HK-2 (cell line): ENCODE data around the gene LRTM1.

Experiments
- DNase-seq: peaks from one replicate; pipeline ENCODE4 v3.0.0-alpha.2; 2018; ENCODE audit not compliant: unreplicated experiment

Gene LRTM1

DNA sequence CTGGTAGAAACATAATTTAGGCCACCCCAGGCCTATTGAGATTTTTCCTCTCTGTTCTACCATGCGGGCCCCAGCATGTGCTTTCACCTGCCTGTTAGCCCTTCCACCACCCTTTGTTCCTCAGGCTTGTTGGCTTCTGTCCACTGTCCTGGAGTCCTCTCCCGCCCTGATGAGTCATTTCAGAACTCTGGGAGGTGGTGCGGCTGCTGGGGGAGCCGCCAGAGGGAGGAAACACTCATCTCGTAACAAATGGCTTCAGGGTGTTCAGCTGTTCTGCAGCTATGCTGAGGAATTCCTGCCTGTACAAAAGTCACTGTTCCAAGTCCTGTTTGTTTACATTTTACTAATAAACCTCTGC lies 36.3 kb downstream of the LRTM1 start:
- peak; percentile 69 for DNase-seq

DNA sequence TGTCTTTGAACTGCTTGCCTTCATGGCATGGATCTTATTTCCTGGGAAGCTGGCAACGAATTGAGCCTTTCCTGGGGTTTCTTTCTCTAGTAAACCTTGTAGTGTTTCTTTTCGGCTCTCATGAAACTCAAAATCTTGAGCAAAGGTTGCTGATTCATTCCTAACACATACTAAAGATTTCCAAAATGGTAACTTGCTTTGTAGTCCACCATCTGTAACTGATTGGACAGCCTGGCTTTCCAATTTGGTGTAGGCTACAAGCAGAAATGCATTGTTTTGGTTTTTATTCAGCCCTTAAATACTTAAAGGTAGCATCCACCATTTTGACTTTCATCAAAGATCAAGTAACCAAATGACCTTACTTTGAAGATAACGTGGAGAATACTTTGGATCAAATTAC lies 38.1 kb downstream of the LRTM1 start:
- no peak for DNase-seq

DNA sequence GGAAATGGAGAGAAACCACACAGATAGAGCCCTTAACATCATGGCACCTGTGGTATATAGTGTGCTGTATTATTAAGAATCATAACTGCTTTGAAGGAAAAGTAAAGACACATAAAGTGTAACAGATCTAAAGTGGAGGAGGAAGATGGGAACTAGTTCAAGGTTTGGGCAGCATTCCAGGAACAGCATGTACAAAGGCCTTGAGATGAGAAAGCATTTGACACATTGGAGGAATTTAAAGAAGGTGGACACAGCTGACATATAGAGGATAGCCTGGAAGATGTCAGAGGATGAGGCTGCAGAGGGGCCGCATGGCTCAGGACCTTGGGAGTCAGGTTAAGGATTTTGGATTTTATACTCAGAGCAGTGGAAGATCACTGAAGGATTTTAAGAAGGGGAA lies 39.0 kb downstream of the LRTM1 start:
- no peak for DNase-seq

DNA sequence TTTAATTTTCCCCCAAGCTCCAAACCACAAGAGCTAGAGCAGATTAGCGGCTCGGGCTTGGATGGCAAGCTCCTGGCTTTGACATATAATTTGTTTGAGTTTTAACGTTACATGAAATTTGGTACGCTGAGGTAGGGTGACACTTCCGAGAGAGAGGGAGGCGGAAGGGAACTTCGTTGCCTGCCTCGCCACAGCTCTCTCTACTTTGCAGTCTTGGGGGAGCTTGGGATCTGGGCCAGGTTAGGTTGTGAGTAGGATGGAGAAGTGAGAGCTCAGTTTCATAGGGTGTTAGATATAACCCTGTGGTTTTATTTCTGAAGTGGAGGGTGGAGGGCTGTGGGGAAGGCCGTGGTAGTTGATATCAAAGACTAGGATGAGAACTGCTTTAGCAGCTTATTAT lies 39.7 kb downstream of the LRTM1 start:
- DNase-seq = no peak

DNA sequence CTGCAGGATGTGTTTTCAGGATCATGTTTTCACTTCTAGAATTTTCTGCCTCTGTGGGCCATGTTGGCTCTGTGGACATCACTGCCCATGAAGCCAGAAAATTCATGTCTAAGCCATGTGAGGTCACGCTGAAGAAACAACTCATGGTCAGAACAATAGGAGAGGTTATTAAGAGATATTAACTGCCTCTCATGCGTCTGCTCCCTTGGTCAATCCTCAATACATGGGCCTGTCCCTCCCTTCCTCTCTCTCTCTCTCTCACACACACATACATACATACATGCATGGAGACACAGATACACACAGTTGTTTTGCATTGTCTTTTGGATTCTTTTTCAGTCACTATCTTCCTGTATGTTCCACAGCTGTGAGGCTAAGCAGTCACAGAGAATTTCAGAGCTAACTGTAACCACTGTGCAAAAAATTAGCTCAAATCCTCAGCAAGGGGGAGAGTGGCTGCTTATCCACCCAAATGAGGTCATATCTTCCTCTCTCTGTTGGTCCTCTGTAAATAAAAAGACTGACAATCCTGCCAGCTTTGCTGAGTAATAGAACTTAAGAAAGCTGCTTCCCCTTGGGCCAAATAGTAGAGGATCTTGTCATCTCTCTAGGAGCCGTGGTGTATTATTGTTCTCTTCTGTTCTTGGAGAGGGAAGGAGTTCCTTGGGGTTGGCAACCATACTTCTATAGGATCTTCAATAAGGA lies 45.6 kb downstream of the LRTM1 start:
- no peak for DNase-seq

DNA sequence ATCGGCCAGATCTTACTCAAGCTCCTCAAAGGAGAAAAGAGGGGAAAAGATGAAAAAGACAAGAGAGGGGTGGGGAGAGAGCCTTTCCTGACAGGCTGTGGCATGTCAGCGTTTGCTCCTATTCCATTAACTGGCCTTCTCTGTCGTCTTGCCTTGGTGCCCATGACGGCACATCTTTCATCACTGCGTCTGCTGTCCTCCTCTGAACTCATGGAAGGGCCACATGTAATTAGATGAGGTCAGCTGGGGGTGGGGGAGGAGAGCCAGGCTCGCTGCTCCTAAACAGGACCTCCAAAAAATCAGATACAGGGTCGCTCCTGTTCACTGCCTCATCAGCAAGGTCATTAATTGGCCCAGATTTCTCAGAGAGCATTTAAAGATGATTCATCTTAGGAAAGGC lies 49.7 kb downstream of the LRTM1 start:
- DNase-seq = no peak

DNA sequence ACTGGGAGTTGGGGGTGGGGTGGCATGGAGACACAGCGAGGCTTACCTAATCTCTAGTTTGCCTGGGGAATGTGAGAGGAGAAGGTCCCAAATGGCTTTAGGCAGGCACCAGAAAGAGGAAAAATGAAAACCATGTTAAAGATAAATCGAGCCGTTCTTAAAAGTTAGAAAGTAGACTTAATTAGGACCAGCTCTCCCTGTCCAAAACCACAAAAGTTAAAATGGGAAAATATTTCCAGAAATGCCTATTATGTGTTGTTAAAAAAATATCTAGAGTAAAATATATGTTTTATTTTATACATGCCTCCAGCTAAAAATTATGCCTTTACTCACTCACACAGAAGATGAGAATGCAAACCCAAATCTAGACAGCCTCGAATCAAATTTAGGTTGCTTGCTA lies 50.1 kb downstream of the LRTM1 start:
- no peak for DNase-seq

DNA sequence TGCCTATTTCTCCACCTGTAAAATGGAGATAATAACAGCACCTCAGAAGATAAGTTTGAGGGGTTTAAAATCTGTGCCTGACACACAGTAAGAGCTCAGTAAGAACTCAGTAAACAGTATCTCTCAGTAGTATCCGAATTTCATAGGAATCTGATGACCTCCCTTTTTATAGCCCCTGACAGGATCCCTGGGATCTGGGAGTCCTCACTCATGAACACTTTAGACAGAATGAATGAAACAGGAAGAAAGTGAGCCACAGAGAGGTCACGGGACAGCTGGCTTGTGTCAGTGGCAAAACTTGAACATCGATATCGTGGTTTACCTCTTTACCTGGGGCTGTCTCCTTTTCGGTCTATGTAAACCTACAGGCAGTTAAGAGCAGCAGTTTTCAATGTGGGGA lies 51.2 kb downstream of the LRTM1 start:
- DNase-seq = no peak

DNA sequence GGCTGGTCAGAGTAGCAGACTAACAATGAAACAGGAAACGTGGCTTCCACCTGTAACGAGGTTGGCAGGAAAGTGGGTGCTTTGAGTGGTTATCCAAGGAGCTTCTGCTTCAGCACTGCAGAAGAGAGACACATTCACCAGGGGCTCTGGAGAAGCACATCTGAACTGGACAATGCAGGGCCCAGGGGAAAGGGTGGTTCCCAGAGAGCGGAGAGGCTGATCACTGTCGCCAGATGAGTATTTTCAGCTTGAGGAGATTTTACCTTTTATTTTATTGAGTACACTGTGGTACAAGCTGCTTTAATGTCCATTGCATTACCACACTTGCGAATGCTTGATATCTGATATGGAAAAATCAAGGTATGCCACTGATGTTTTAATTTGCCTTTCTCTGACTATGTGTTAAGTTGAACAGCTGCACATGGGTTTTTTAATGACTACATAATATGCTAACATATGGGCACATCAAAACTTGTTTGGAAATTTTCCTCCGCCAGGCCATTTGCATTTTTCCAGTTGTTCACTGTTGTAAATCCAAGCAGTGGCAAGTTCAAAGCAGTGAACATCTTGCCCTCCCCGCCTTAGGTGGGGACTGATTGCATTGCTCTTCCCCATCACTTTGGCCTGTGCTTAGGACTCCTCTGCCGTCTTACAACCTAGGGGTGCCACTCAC lies 52.1 kb downstream of the LRTM1 start:
- DNase-seq = no peak

DNA sequence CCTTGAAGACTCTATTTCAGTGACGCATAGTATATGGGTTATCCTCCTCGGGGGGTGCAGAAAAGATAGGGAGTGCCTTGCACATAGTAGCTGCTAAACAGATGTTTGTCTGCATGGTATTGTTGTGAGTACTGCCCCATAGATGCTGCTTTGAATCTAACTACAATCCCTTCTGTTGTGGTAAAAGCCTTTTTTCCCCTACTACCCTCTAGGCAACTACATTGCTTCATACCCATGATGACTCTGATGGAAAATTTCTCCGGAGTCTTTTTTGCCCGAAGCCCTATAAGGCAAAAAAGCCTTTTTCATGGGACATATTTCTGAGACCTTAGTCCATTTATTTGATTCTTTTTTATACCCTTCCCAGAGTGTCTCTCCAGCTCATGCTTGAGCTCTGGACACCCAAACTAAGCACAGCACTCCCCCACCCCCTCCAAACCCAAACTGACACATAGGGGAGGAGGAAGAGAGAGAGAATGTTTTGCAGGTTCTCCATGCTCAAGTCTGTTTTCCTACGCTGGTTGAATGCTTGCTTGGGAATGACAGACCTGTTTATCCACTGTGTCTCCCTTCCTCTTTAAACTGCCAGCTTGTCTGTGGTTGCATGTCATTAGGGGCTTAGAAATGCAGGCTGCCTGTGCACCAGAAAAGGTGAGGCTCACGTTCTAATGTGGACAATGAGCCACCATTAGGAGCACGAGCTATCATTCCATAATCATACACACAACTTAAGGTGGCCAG lies 52.9 kb downstream of the LRTM1 start:
- no peak for DNase-seq

DNA sequence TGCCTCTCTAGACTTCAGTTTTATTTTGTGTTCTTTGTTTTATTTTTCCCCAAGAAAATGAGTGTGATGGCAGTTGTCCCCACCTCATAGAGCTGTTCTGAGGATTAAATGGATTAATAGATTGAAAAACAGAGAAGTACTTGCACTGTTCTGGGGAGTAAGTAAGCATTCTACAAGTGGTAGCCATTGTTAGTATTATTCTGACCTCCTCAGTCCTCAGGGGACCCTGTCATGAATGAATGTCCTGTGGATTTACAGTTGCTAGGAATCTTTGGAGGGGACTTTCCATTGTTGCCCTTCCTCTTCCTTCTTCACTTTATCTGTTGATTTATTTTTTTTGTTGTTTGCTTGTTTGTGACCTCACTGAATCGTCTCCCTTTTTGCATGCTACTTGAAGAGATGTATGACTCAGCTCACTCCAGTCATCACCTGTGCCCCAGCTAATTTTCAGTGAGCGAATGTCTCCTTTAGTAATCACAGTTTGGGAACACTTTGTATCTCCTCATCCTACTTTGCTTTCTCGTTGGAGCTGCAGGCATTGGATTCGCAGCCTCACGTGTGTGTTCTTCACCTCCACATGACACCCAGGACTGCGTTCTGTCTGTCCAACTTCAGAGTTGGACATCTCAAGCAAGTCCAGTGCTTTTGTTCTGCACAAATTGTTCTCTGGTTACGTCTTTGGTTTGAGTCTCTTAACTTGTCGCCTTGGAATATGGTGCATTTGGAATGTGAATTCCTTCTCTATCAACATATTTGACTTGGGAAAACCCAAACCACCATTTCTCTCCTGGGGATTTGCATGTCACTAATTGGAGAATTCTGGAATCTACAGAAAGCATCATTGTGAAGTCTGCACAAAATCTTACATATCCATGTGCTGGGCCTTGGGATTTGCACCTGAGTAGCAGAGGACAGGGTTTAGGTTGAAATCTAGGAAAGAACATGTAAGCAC lies 54.5 kb downstream of the LRTM1 start:
- no peak for DNase-seq

DNA sequence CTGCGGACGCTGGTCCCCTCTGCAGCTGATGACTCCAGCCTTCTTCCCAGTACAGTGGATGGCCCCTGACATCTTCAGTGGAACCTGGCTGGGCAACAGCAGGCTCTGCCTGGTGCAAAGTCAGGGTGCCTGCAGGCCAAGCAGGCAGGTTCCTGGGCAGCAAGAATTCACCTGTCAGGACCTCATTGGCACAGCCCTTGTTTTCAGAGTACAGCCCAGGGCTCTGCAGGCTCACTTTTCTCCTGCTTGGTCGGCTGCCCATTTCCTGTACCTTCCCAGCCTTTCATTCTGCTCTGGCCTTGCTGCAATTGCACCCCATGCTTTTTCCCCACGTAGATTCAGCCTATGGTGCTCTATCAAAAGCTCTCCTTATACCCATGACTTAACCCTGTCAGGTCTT lies 56.0 kb downstream of the LRTM1 start:
- no peak for DNase-seq

DNA sequence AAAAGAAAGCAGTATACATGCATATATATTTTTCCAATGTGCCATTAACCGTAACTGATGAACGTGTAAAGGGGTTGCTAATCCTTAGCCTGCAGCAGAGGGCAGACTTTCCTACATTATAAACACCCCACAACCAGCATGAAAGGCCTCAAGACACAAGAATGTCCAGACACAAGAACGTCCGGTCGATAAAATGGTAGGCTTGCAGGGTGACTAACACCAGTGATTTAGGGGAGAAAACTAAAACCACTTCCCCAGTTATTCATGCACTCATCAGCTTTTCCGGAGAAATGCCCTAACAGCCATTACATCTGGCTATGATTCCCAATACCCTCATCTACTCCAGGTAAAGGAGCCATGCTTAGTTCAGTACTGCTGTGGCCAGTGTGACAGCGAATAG lies 57.4 kb downstream of the LRTM1 start:
- peak; percentile 42 for DNase-seq
